Measurements from ENCODE around the gene CUEDC1.
"Not testable (repeated sequence)": the region's sequence is repeated elsewhere in the genome, so short reads cannot be mapped to it uniquely, and the experiment has no call there.

The CUEDC1 gene

DNA sequence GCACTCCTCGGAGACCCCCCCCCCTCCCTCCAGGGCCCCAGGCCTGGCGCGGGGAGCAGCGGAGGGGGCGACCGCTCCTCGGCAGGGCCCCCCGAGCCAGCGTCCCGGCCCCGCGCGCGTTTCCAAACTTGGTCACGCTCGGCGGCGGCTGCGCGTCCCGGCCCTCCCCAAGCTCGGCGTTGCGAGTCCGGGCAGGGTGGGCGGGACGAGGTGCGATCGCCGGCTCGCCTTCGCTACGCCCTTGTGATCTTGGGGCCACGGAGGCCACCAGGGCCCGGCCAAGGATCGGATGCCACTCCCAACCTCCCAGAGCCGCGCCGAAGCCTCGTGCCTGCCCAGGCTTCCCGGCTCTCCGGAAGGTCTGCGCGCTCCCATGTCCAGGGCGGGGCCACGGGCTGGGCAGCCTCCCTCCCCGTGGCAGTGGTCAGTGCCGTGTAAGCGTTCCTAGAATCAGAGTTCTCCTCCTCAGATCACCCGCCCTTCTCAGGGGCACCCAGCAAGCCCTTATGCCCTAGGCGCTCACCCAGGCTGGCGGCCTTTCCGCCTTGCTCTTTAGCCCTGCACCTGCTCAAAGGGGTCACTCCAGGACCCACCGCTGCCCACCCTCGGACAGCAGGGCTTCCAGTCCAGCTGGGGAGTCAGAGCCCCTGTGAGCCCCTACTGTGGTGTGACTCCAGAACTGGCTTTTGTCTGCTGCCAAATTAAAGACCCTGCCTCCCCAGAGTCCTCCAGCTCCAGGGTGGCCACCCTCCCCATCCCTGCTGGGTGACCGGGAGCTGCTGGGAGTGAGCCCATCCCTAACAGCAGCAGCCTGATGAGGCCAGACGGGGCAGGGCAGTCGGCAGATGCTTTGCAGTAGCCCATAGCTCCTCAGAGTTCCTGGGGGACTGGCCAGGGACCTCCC lies 93.2 kb downstream of the CUEDC1 start:
- DNase-seq (ENCODE audit: low read depth, low spot score) = no peak

- no peak for DNase-seq (ENCODE audit: low read depth, low spot score)
These were observed 94.0 kb downstream of the CUEDC1 start for GRCh38 chr17:57861000-57861789.

DNA sequence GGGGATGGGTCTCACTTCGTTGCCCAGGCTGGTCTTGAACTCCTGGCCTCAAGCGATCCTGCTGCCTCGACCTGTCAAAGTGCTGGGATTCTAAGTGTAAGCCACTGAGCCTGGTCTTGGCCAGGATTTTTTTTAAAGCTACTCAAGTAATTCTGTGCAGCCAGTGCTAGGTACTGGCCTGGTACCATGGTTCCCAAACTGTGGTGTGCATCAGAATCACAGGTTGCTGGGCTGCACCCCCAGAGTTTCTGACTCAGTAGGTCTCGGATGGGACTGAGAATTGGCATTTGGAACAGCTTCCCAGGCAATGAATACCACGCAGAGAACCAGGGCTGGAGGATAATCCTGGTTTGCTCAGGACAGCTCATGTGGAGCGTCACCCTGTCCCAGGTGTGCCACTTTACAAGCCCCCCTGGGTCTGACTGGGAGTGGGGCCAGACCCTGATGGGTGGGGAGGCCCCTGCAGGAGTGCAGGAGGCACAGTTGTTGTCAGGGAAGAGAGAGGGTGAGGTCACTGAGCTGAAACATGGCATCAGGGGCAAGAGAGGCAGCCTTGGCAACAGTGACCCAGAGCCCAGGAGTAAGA lies 94.7 kb downstream of the CUEDC1 start:
- no peak for DNase-seq (ENCODE audit: low read depth, low spot score)

DNA sequence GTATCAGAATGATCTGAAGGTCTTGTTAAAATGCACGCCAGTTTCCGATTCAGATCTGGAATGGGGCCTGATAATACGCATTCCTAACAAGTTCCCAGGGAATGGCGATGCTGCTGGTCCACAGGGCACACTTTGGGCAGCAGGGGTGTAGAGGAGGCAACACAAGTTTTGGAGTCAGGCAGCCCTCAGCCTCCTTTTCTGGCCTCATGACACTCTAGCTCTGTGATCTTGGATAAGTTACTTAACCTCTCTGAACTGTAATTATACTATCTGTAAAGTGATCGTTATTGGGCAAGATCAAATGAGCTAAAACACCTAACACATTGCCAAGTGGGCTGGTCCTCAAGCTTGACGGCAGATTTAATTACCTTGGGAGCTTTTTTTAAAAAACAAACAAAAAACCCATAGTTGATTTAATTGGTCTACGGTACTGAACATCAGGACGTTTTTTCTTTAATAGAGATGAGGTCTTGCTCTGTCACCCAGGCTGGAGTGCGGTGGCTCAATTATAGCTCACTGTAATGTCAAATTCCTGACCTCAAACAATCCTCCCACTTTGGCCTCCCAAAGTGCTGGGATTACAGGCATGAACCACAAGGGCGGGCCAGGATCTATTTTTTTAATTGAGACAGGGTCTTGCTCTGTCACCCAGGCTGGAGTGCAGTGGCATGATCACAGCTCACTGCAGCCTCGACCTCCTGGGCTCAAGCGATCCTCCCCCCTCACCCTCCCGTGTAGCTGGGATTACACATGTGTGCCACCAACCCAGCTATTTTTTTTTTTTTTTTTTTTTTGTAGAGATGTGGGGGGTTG lies 95.4 kb downstream of the CUEDC1 start:
- DNase-seq (ENCODE audit: low read depth, low spot score) = no peak

DNA sequence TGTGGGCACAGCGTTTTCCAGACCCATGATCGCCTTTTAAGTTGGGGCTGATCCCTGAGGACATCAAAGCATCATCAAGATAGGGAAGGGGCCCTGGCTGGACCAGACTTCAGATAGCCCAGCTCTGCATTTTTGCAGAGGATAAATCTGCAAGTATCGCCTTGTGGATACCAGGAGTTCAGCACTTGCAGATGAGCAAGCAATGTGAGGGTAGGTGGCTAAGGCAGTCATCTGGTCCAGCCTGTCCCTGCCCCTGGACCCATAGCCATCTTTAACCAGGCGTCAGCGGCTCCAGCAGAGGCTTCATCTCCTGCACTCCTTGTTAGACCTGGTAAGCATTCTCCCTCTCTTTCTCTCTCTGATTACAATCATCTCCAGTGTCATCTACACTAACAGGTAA lies 96.4 kb downstream of the CUEDC1 start:
- DNase-seq (ENCODE audit: low read depth, low spot score) = no peak

- no peak for DNase-seq (ENCODE audit: low read depth, low spot score)
These were observed 98.2 kb downstream of the CUEDC1 start for GRCh38 chr17:57856792-57857620.

DNA sequence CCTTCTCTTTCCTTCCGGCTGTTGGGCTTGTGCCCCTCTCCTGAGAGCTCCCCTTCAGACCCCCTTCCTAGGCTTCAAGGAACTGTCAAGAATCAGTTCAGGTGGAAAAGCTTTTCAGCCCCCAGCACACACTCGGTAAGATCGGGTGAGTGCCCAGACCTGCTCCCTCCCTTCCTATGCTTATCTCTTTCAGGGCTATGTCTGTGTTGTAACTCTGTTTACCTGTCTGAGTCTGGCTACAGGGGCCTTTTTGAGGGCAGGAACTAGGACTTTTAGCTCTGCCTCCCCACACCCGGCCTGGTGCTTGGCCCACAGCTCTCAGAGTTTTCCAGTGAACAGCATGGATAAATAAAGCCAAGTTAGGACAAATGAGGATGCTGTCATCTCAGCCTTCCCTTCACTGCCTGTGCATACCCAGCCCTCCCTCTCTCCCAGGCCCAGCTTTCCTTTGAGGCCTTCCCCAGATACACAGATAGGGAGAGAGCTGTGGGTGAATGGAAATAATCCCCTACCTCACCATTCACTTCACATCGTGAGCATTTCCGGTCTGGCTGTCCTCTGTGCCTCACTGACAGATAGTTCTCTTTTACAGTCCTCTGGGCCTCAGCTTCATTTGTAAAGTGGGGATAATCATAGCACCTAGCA lies 99.7 kb downstream of the CUEDC1 start:
- no peak for DNase-seq (ENCODE audit: low read depth, low spot score)

DNA sequence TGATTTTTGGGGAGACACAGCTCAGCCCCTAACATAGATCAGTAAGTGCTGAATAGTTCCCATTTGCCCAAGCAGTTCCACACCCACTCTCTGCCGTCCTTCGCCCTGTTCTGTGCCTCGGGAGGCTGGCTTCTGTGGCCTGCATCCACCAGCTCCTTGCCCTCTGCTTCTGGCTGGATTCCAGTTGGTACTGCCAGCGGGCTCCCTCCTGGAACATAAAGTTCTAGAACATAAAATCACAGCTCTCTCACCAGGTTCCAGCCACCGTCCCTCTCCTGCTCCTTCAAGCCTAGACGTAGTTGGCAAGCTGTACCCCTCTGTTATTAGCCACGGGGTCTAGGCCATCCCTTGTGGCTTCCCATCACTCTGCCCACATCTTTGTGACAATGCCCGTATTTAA lies 101.5 kb downstream of the CUEDC1 start:
- no peak for DNase-seq (ENCODE audit: low read depth, low spot score)

- no peak for DNase-seq (ENCODE audit: low read depth, low spot score)
These were observed 102.3 kb downstream of the CUEDC1 start for GRCh38 chr17:57852955-57853328.

- no peak for DNase-seq (ENCODE audit: low read depth, low spot score)
These were observed 102.9 kb downstream of the CUEDC1 start for GRCh38 chr17:57852092-57852954.

DNA sequence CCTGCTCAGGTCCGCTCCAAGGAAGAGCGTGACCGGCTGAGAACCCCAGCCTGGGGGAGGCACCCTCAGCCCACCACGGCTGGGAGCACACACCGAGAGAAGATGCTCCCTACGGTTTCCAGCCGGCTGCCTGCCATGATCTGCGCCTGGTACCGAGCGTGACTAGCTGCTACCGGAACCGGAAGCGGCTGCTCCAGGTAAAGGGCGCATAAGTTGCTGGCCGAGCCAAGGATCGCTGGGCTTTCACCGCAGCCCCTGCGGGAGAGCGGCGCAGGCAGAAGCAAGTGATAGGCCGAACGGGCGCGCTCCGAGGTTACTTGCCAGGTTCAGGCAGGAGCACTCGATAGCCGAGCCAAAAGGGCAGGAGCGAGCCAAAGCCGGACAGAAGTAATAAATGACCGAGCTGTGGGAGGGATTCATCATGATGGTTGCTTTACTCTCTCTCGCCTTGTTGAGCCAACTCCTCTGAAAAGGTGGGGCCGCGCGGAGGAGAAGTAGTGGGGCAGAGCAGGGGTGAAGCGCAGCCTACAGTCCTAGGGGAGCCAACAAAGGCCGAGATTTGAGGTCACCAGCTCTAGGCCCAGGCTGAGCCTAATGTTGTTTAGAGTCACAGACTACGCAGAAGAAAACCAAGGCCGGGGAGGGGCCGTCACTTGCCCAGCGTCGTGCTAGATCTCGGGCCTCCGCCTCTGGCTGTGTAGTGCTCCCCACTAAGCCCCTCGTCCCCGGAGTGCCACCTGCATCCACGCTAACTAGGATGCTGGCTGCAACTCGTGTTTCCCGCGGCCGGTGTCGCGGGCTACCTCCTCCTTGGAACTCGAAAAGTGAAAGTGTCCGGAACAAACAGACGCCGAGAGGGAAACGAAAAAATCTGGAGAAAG lies 105.1 kb downstream of the CUEDC1 start, which contains the start of gene MRPS23:
TSS of gene MRPS23 (minus strand) at position 171 of the 881 bp plus-strand sequence. CDS start at position 137, 34 bp downstream.
- DNase-seq (ENCODE audit: low read depth, low spot score) = peak; percentile 97

DNA sequence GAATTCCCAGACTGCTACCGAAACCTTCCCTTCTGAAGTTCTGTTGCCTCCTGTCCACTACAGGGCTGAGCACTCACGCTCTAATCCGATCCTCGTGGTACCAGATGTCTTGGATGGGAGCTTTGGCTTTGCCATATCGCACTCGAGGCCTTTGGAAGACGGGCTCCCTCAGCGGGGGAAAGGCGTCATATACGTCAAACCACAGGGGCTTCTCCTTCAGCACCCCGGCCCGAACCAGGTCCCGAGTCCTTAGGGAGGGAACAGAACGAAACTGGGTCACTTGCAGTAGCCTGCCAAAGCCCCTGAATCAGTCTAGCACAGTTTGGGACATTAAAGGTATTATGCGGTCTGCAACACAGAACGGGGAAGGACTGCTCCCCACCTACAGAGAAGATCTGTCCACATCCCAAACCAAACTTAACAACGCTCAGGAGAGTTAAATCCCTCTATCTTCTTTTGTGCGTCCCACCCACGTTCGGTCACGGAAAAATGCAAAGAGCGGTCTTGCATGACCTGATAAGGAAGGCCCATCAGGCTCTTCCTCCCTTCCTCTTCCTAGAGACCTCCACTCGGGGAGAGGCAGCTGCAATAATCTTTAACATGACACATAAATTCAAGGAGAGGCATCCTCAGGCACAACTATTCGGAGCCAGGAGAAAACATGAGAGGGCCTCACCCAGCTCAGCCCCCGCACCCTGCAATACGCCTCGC lies 105.9 kb downstream of the CUEDC1 start:
- DNase-seq (ENCODE audit: low read depth, low spot score) = no peak

DNA sequence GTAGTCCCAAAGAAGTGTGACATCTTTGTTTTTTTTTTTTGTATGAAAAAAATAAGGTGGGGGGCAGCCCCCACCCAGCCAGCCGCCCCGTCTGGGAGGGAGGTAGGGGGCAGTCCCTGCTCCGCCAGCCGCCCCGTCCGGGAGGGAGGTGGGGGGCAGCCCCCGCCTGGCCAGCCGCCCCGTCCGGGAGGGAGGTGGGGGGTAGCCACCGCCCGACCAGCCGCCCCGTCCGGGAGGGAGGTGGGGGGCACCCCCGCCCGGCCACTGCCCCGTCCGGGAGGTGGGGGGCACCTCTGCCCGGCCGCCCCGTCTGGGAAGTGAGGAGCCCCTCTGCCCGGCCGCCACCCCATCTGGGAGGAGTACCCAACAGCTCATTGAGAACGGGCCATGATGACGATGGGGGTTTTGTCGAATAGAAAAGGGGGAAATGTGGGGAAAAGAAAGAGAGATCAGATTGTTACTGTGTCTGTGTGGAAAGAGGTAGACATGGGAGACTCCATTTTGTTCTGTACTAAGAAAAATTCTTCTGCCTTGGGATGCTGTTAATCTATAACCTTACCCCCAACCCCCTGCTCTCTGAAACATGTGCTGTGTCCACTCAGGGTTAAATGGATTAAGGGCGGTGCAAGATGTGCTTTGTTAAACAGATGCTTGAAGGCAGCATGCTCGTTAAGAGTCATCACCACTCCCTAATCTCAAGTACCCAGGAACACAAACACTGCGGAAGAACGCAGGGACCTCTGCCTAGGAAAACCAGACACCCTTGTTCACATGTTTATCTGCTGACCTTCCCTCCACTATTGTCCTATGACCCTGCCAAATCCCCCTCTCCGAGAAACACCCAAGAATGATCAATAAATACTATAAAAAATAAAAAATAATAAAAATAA lies 108.9 kb downstream of the CUEDC1 start:
- not testable (repeated sequence) for DNase-seq (ENCODE audit: low read depth, low spot score)

DNA sequence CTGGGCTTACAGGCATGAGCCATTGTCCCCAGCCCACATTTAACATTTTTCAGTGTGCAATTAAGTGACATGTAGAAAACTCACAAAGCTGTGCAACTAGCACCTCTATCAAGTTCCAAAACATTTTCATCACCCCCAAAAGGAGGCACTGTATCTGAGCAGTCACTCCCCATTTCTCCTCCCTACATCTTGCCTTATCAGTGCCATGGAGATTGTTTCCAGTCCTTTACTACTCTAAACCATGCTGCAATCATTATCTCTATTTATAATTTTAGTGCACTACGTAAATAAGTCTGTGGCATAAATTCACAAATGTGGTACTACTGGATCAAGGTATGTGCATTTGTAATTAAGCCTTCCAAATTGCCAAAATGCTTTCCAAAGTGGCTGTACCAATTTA lies 112.9 kb downstream of the CUEDC1 start:
- no peak for DNase-seq (ENCODE audit: low read depth, low spot score)

GRCh38 chr17:57839571-57839923 lies 115.7 kb downstream of the CUEDC1 start:
- DNase-seq (ENCODE audit: low read depth, low spot score) = no peak

DNA sequence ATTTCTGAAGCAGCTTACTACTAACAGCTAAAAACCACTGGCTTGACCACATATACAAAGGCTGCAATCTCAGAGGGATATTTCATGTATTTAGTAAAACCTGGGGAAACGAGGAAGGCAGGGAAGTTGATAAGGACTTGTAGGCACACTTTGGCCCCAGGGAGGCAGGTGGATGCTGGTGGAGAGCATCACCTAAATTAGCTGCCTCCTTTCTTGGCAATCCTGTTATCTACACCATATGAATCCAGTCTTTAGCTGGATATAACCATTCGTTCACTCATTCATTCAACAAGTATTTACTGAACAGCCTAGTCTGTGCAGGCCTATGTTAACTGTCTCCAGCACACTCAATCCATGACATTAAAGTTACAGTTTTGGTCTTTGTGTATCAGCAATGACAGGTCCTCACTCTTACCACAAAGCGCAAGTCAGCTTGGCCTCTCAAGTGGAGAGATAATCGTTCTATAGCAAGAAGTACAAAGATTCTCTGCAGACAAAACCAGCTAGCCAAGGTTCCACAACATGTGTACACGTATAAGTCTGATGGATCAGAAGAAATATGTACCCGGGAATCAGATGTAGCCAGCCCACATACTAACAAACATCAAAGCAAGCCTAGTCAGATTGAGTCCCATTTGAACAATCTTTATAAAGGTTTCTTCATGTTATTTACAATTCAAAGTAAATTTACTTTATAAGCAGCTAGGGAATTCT lies 116.2 kb downstream of the CUEDC1 start:
- no peak for DNase-seq (ENCODE audit: low read depth, low spot score)

Data from smooth muscle cell of the brain vasculature (primary cell).